ENCODE data around the gene FTSJ1.
"Not testable (repeated sequence)": the region's sequence is repeated elsewhere in the genome, so short reads cannot be mapped to it uniquely, and the experiment has no call there.

Gene FTSJ1, protein sequence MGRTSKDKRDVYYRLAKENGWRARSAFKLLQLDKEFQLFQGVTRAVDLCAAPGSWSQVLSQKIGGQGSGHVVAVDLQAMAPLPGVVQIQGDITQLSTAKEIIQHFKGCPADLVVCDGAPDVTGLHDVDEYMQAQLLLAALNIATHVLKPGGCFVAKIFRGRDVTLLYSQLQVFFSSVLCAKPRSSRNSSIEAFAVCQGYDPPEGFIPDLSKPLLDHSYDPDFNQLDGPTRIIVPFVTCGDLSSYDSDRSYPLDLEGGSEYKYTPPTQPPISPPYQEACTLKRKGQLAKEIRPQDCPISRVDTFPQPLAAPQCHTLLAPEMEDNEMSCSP

DNA sequence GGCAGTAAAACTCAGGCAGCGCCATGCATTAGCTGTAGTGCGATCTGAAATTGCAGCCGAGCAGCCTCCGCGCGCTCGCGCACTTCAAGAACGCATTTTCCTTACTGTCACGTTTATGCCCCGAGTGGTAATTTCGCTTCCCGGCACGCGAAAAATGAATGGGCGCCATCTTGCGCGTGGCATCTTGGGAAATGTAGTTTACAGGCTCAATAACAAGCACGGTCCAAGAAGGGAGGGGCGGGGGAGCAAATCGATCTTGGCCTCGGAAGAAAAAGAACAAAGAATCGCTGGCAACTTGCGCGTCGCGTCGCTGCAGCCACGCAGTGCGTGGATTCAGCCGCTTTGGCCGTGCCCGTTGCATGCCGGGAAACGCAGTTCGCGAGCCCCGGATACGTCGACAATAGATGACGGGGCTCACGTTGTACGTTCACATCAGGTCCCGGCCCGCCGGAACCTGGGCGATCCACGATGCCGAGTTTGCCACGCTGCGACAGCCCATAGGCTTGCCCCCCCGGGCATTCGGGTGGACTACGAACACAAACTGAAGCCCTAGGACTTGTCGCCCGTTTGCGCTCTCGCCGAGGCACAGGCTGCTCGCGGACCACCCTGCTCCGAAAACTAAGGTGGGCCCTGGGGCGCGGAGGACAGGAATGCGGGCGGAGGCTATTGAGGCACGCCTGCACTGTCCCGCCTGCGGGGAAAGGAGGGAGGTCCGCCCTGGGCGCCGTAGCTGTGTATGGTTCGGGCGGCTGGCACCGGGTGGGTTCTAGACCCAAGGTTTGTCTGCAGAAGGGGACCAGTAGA is at the start of gene FTSJ1:
TSS of gene FTSJ1 (plus strand) at position 426 of the 804 bp plus-strand sequence. CDS start 1,849 bp downstream, outside the sequence.
- in situ Hi-C loops (cut with MboI; ENCODE audit: low sequenced_read_pairs) = no loop called here

DNA sequence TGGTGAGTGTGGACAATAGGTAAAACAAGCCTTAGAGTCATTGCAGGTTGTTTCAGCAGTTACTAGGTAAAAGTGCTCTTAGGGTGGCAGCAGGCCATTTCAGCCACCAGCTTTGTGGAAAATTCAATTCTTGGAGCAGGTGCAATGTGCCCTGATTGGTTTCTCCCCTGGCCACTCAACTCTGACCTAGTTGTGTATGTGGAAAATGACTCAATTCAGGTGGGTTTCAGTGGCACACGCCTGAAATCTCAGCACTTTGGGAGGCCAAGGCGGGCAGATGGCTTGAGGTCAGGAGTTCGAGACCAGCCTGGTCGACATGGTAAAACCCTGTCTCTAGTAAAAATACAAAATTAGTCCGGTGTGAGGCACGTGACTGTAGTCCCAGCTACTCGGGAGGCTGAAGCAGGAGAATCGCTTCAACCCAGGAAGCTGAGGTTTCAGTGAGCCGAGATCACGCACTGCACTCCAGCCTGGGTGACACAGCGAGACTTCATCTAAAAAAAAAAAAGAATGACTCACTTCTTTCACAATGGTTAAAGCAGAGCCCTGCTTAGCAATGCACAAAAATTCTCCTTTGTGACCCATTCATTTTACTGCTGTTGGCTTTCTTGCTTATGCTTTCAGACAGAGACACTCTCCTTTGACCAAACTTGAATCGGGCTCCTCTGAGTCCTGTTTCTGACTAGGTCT is 48.8 kb upstream of the FTSJ1 start:
- in situ Hi-C loops (cut with MboI; ENCODE audit: low sequenced_read_pairs) = not testable (repeated sequence)

DNA sequence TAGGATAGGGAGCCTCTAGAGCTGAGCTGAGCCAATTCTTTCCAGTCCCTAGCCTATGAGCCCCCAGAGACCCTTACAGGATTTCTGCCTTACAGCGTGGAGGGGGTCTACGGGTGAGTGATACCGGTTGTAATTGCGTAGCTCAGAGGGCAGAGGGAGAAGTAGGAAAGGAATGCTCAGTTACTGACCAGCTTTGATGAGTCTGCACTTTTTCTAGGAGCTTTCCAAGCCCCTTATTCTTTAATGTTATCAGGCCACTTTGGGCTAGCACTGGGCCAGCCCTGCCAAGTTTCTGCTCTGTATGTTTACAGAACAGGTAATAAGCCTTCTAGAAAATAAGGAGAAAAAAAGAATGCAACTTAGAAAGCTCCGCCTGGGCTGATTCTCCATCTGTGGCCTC is 46.4 kb upstream of the FTSJ1 start:
- in situ Hi-C loops (cut with MboI; ENCODE audit: low sequenced_read_pairs) = not testable (repeated sequence)

DNA sequence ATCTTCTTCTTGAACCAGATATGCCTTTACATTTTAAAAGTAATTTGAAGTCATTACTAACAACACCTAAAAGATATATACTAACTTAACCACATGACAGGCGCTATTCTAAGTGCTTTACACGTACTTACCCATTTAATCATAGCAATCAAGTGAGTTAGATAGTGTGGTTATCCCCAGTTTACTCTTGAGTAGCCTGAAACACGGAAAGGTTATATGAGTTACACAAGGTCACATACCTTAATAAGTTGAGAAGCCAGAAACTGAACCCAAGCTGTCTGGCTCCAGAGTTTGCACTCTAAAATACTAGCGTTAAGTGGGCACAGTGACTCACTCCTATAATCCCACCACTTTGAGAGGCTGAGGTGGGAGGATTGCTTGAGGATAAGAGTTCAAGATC is 45.8 kb upstream of the FTSJ1 start:
- in situ Hi-C loops (cut with MboI; ENCODE audit: low sequenced_read_pairs) = not testable (repeated sequence)

DNA sequence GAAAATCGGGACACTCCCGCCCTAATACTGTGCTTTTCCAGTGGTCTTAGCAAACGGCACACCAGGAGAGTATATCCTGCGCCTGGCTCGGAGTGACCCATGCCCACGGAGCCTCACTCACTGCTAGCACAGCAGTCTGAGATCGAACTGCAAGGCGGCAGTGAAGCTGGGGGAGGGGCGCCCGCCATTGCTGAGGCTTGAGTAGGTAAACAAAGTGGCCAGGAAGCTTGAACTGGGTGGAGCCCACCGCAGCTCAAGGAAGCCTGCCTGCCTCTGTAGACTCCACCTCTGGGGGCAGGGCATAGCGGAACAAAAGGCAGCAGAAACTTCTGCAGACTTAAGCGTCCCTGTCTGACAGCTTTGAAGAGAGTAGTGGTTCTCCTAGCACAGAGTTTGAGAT is 42.3 kb upstream of the FTSJ1 start:
- in situ Hi-C loops (cut with MboI; ENCODE audit: low sequenced_read_pairs) = not testable (repeated sequence)

DNA sequence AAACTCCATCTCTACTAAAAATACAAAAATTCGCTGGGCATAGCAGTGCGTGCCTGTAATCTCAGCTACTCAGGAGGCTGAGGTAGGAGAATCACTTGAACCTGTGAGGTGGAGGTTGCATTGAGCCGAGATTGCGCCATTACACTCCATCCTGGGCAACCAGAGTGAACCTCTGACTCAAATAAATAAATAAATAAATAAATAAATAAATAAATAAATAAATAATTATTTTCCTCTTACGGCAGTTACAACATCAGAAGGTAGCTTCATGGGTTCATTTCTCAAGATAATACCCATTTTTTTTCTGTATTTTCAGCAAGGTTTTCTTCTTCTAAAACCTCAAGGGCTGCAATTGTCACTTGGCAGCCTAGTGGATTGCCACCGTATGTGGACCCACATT is 28.8 kb upstream of the FTSJ1 start:
- in situ Hi-C loops (cut with MboI; ENCODE audit: low sequenced_read_pairs) = not testable (repeated sequence)

DNA sequence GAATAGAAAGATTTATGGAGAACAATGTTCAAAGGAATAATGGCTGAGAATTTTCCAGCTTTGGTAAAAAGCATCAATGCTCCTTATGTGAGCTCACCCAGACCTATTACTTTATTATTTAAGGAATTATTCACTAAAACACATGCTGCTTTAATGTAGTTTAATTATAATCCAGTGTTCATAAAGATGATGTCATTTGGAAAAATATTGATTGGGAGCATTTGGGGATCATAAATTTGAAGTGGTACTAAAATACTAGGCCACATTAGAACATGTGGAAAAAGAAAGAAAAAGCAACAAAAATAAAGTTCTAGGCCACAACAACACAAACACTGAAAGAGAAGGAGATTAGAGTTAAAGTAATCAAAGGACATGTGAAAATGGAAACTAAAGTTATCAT is 25.9 kb upstream of the FTSJ1 start:
- in situ Hi-C loops (cut with MboI; ENCODE audit: low sequenced_read_pairs) = no loop called here

DNA sequence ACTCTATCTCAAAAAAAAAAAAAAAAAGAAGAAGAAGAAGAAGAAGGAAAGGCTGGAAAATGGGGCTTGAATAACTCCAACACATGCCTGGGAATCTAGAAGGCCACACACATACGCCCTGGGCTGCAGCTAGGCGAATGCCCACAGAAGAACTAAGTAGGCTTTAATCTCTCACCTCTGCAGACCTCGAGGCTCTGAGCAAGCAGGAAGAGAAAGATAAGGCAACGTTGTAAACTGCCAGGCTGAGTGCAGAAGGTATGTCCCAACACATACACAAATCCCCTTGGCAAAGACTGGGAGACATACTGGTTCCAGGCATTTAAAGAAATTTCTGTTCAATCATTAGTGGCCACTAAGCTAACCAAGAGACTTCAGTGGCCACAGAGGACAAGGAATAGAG is 24.3 kb upstream of the FTSJ1 start:
- in situ Hi-C loops (cut with MboI; ENCODE audit: low sequenced_read_pairs) = no loop called here

DNA sequence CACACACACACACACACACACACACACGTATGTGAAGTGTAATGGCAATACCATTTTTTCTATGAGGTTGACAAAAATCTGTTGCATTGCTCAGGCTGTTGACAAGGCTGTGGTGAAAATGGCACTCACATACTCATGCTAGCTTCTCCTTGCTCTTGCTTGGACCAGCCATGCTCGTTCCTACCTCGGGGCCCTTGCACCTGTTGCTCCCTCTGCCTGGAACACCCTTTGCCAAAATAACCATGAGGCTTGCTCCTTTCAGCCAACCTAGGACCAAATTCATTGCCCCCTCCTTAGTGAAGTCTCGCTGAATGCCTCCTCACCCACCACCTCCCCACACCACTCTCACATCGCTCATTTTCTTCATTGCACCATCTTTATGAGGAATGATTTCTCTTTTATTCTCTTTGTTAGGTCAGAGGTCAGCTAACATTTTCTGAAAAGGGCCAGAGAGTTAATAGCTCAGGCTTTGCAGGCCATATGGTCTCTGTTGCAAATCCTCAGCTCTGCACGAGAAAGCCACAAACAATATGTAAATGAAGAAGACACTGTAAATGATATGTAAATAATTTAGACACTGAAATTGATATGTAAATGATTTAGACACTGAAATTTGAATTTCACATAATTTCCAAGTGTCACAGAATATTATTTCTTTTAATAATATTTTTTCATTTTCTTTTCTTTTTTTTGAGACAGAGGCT is 19.2 kb upstream of the FTSJ1 start:
- in situ Hi-C loops (cut with MboI; ENCODE audit: low sequenced_read_pairs) = no loop called here

DNA sequence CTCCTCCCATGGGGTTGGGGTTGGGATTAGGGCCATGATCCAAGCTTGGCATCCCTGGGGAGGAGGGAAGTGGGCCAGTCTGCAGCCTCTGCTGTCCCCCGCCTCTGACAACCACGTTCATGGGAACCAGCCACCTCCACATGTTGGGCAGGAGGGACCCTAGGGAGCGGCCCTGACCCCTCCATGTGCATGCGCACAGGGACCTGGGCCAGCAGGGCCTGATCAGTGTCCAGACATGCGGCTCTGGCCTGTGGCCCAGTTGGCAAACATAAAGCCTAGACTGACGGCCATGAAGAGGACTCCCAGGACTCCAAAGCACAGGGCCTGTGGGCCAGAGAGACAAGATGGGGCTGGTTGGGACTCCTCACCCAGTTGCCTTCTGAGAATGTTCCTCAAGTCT is 17.3 kb upstream of the FTSJ1 start:
- in situ Hi-C loops (cut with MboI; ENCODE audit: low sequenced_read_pairs) = no loop called here

DNA sequence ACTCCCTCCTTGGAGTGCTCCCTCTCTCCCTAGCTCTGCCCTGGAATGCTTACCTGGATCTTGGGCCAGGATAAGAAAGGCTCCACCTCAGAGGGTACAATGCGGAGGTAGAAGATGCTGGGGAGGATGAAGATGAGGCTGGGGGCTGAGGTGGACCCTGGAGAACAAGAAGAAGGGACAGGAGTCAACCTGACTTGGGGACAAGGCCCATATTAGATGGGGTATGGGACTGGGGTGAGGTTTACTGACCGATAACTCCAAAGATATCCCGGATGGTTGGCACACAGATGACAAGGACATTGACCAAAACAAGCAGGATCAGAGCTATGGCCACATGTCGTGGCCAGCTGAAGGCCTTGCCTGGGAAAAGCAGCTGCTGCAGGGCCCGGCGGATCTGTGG is 16.5 kb upstream of the FTSJ1 start:
- in situ Hi-C loops (cut with MboI; ENCODE audit: low sequenced_read_pairs) = no loop called here

DNA sequence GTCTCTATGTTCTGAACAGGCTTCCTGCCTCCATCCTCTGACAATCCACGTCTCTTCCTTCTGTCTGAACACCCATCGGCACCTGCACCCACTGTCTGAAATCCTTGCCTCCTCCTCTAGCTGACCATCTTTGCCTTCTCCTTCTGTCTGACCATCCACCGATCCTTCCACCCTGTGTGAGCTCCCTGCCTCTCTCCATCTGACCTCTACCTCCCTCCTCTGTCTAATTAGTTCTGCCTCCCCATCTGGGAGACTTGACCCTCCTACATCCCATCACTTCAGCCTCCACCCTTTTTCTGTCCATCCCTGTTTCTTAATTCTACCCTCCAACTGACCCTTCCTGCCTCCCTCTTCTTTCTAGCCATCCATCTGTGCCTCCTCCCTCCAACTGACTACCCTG is 16.0 kb upstream of the FTSJ1 start:
- in situ Hi-C loops (cut with MboI; ENCODE audit: low sequenced_read_pairs) = no loop called here

DNA sequence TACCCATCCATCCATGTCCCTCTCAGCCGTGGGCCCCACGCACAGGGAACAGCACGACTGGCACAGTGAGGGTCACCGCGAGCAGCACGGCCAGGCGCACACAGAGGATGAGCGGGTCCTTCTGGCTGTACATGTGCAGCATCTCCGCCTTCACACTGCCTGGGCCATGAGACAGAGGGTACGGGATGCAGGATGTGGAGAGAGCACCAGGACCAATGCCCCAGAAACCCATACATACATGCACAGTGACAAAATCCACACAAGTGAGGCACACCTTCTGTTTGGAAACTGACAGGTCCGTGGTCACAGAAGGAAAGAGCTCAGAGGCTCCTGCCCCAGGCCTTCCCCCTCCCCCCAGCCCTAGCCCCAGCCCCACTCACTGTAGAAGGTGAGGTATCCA is 15.4 kb upstream of the FTSJ1 start:
- in situ Hi-C loops (cut with MboI; ENCODE audit: low sequenced_read_pairs) = no loop called here

DNA sequence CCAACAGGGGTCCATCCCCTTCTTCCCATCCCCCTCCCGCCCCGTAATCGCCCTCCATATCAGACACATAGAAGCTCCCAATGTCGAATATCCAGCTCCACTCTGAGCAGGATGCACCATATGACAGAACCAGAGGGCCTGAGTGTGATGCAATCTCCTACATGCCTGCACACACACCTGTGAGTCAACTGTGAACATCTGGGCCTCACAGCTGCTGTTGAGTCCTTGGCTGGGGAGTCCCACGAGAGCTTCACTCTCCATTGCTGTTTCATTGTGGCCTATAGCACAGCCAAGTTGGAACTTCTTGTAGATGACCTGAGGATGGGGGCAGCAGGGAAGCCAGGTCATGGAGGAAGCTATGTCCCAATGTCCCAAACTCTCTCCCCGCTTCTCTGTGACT is 14.2 kb upstream of the FTSJ1 start:
- in situ Hi-C loops (cut with MboI; ENCODE audit: low sequenced_read_pairs) = no loop called here

DNA sequence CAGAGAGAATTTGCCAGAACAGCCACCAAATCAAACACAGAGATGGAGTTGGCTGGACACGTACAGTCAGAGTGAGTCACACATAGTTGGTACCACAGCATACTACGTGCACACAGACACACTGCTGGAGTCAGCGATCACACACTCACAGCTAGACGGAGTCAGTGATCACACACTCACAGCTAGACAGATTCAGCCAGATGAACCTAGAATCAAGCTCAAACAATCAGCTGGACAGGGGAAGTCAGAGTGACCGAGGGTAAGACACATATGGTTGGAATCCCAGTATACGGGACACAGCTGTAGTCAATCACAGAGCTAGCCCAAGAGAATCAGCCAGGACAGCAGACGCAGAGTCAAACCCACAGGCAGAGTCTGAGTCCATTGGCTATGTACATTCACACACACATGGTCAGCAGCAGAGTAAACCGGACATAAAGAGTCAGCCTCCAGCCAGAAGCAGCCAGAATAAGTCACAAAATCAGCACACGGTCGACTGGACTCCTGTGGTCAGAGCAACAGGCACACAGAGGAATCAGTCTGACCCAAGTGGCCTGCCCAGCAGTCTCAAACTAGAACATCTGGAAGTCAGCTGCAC is 10.6 kb upstream of the FTSJ1 start:
- in situ Hi-C loops (cut with MboI; ENCODE audit: low sequenced_read_pairs) = no loop called here

DNA sequence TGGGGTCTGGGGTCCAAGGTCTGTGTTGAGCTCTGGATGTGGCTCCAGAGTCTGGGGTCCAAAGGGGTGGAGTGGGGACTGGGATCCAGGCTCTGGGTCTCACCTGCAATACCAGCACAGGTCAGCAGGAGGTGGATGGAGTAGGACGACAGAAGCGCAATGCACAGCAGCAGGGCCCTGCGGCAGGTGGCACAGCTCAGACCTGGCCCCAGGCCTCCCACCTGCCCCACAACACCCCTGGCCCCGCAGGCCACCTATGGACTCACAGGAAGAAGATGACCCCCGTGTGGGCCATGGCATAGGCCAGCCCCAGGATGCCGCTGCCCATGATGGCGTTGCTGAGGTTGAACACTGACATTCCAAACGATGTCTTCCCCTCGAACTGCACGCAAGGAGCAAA is 9.3 kb upstream of the FTSJ1 start:
- in situ Hi-C loops (cut with MboI; ENCODE audit: low sequenced_read_pairs) = no loop called here

DNA sequence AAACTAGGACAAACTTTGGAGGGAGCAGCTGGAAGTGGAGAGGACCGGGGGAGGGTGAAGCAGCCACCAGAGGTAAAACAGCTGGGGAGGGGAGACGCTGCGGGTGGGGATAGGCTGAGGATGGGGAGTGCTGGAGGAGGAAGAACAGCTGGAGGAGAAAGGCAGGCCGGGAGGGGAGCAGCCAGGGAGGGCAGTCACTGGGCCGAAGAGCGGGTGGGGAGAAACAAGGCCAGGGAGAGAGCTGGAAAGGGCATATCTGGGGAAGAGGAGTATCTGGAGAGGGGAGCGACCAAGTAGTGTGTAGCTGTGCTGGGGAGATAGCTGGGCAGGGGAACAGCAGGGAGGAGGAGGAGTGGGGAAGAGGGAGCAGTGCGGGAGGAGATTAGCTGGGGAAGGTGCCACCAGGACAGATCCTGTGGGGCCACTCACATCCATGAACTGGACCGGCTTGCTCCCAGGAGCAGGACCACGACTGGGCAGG is 8.7 kb upstream of the FTSJ1 start:
- in situ Hi-C loops (cut with MboI; ENCODE audit: low sequenced_read_pairs) = no loop called here

DNA sequence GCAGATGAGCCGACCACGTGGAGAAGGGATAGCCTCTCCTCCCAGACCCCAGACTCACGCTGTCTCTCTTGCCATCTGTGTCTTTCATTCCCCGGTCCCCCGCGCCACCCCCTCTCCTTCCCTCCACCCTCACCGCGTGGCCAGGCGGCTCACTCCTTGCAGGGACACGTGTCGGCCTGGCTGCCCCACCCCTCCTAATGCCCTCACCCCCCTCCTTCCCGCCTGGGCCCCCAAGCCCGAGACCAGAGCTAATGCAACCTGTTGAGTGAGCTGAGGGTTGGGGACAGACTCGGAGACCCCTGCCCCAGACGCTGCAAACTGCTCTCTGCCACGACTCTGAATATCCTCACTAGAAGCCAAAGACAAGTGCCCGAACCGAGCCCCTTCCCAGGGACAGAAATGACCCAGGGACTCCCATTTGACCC is 7.7 kb upstream of the FTSJ1 start:
- in situ Hi-C loops (cut with MboI; ENCODE audit: low sequenced_read_pairs) = no loop called here

DNA sequence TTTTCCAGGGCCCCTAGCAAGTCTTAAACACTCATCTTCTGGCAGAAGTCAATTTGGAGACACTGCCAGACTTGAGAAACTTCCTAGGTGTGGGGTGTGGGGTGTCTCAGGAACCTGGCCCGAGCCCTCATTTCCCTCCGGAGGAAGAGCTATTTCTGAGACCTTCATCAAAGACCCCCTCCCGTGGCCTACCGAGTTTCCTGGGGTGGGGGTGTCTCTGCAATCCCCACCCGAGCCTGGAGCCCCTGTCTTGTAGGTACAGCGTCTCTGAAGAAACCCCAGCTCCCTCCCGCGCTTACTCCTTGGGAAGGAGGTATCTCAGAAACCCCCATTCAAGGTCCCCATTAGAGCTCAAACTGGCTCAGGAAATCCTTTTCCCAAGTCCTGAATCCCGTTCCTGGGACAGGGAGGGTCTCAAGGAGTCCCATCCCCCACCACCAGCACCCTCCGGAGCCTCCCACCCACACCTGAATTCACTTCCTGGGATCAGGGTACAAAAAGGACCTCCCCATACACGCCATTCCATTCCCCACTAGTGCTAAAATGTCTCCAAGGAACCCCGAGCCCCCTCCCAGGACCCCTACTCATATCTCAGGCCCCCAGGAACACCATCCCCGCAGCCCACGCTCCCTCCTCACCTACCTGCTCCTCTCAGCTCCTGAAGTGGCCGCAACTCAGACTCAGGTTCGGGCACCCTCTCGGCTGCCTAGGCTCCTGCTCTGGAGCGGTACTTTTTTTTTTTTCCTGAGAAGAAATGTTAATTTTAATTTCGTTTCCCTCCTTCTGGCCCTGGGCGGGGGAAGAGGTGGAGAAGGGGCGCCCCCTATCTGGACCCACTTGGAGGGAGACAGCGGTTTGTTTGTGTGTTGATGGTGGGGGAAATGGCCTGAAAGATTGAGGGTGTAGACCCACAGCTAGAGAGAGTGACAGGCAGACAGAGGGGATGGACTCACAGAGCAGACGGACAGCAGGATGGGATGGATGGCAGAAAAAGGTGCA is 7.0 kb upstream of the FTSJ1 start:
- in situ Hi-C loops (cut with MboI; ENCODE audit: low sequenced_read_pairs) = no loop called here
